Ammon's horn (tissue), 1 donor: ENCODE measurements around the gene DGKI.
"Not testable (repeated sequence)": the region's sequence is repeated elsewhere in the genome, so short reads cannot be mapped to it uniquely, and the experiment has no call there.

Experiments used
- DNase-seq: peaks from one replicate; pipeline ENCODE4 v3.0.0-alpha.2; 2016; ENCODE audit warnings: low spot score

Gene DGKI

DNA sequence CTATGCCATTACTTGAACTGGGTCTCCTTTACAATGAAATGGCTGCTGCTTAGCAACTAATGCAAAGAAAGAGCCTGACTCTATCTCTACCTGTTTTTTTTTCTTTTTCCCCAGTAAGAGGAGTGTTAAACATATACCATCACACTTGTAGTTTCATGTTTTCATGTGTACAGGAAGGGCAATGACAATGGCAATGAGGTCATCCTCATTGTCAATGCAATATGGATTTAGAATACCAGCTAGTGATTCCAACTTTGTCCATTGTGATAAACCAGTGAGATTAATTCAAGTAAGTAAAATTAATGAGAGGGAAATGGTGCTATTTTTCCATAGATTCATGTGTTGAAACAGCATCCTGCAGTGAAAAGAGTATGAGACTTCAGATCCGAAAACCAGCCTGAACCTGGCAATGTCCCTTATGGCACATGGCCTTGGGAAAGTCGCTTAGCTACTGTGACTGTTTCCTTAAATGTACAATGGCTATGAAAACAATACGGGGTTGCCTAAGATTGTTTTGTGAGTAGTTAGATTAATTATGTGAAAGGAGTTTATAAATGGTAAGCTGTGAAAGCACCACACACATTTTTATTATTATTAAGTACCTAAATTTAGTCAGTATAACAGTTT is 11.2 kb downstream of the DGKI start:
- DNase-seq, result no peak

DNA sequence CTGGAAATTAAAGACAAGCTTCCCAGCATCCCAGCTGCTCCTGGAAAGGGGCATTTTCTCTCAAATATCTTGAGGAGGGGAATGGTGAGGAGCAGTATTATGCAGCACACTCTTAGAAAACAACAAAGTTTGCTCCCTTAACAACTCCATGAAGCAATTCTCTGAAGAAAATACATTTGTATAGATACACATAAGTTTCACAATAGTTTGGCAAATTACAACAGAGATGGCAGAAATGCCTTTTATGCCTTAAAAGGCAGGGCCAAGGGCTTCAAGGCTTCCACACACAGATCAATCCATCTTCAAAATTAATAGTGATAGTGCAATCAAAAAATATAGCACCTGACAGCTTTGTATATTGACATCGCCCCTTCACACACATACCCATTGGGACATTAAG is 12.2 kb downstream of the DGKI start:
- no peak for DNase-seq

DNA sequence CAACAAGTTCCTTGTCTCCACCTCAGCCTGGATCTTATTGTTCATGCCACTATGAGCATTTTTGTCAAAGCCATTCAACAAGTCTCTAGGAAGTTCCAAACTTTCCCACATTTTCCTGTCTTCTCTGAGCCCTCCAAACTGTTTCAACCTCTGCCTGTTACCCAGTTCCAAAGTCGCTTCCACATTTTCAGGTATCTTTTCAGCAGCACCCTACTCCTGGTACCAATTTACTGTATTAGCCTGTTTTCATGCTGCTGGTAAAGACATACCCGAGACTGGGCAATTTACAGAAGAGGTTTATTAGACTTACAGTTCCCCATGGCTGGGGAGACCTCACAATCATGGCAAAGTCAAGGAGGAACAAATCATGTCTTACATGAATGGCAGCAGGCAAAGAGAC is 13.8 kb downstream of the DGKI start:
- DNase-seq, result not testable (repeated sequence)

DNA sequence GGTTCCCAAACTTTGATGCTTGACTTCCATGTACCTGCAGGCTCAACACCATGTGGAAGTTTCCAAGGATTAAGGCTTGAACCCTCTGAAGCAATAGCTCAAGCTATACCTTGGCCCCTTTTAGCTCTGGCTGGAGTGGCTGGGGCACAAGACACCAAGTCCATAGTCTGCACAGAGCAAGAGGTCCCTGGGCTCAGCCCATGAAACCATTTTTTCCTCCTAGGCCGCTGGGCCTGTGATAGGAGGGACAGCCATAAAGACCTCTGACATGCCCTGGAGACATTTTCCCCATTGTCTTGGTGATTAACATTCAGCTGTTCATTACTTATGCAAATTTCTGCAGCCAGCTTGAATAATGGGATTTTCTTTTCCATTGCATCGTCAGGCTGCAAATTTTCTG is 14.4 kb downstream of the DGKI start:
- DNase-seq, result no peak

DNA sequence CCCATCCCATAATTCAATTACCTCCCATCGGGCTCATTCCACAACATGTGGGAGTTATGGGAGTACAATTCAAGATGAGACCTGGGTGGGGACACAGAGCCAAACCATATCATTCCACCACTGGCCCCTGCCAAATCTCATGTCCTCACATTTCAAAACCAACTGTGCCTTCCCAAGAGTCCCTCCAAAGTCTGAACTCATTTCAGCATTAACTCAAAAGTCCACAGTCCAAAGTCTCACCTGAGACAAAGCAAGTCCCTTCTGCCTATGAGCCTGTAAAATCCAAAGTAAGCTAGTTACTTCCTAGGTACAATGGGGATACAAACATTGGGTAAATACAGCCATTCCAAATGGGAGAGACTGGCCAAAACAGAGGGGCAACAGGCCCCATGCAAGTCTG is 15.2 kb downstream of the DGKI start:
- not testable (repeated sequence) for DNase-seq

DNA sequence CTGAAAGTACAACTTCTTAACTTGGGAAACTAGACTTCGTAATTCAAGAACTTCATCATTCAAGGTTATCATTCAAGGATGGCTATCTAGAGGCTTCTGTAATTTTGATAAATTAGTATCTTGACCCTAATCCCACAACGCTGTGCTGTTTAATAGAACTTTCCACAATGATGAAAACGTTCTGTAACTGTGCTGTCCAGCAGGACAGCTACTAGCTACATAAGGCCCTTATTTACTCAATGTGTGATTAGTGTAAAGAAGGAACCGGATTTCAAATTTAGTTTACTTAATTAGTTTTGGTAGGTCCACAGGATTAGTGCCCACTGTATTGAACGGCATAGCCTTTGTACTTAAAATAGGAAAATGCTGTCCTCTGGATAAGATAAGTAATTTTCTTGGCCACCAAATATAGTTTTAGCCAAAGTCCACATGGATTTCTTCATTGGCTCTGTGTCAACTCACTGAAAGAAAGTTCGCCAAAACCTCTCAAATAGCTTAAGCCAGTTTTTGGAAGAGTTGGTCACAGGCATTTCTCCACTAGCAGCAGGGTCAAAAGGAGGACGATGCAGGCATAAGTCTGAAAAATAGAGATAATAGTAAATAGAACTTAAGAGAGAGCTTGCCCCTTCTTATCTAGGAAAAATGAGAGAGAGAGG is 17.3 kb downstream of the DGKI start:
- DNase-seq, result no peak

DNA sequence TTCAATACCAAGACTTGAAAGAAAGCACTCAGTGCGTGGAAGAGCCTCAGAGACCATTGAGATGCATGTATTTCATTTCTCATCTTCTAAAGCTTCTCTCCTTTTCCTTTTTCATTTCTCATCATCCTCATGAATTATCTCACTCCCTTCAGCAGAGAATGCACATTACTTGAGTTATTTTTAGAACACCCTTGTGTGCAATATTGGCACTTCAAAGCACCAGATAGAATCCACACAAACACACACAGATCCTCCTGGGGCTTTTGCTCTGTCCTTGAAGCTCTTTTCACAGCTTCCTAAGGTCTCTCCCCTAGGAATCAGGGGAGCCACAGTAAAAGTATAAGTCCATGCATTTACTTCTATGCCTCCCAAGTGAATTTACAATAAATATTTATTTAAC is 18.3 kb downstream of the DGKI start:
- no peak for DNase-seq

DNA sequence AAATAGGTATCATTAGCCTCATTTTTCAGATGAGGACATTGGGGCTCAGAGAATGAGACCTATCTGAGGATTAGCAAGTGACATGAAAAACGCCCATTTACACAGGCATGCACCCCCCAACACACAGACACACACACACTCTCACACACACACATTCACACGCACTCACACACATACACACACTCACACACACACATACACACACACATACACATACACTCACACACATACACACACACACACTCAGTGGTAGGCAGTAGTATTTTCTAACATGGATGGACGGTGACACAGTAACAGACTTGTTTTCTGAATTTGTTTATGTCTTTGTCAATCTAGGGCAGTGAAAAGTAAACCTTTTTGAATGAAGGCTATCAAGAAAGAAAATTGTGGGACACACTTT is 21.3 kb downstream of the DGKI start:
- DNase-seq, result no peak

DNA sequence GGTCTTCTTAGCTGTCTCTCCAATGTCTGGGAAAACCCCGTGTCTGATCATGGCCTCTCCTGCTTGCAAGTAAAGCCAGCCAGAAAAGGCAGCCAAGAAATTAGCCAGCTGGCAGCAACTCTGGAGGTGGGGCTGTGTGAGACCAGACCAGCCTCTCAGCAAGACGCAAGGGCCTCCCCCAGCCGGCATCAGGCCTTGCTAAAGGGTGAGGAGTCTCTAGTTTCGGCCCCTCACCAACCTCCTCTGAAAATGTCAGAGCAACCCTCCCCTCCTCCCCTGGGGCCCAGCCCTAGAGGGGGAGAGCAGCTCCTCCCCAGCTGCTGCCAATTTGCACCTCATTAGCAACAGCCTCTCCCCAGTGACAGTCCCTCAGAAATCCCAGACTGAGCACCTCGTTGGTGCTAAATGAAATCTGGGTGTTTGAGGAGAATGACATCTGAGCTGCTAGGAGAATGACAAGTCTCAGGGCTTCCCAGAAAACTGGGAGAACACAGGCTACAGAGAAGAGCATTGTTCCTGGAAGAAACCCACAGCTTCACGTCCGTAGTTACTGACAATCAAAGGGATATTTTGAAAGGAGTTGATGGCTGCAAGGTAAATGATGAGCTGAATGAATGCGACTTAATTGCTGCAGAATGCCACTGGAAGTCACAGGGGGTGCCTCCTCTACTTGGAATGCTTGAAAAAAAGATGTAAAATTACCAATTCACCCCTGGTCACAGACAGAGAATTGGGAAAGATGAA is 25.9 kb downstream of the DGKI start:
- peak; percentile 45 for DNase-seq

DNA sequence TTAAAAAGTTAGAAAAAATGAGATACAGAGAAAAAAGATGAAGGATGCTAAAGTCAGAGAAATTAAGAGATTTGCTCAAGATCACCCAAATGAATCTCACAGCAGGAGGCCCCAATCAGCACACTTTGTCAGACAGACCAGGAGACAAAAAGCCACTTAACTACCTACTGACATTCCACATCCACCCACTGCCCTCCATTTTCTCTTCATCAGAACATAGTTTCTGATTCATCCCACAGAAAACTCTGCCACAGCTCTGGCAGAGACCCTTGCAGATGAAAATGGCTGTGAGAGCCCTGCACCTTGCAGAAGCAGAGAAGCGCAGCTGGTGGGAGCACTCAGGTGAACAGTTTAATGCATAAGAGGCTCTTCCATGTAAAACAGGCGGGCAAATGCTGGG is 26.6 kb downstream of the DGKI start:
- DNase-seq, result no peak

DNA sequence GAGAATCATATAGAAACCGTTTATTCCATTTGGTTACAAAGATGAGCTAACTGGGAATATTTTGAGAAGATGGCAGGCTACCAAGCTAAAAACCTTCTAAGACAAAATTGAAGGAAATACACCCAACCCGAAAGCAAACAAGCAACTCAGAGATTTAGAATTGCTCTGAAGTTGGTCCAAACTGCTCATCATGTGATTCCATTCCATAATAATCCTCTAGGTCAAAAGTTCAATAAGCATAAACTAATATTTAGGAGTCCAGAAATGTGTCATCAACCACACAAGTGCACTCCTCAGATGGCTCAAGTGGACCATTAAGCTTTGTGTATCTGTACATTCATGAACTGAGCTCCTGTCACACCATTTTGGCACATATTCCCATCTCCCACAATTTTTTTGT is 28.7 kb downstream of the DGKI start:
- DNase-seq, result no peak

DNA sequence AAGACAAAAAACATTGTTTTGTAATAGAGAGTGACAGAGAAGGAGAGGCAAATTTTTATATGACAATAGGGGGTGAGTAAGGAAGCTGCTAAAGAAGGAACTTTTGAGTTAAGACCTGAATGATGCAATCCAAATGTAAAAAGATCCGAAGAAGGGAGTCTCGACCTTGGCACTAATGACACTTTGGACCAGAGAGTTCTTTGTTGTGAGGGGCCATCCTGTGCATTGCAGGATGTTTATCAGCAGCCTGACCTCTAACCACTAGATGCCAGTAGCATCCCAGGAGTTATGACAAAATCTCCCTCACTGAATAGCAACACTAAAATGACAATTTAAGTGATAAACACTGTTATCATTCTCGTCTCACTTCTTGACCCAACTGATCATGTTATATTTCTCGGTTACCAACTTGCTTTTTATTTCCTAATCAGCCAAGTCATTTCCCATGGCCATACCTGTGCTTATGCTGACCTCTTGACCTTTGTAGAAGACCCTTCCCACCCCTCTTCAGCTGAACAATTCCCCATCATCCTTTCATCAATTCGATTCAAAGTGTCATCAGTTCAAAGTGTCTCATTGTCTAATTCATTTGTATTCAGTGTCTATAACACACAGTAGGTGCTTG is 30.0 kb downstream of the DGKI start:
- DNase-seq, result no peak

DNA sequence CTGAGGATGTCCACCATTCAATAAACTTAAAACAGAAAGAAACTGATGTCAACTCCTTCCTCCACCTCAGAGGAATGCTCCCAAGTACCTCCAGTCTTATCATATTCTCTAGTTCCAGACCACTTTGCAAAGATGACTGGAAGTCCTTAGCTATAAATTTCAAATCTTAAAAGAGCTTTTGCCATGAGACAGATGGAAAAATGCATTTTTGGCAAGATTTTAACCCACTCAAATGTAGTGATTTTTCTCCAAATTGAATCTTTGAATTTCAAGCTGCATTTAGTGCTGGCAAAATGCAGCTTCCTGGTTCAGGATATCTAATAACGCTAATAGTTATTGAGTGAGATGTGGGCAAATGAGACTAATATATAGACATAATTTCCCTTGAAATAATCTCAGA is 33.2 kb downstream of the DGKI start:
- DNase-seq, result no peak

DNA sequence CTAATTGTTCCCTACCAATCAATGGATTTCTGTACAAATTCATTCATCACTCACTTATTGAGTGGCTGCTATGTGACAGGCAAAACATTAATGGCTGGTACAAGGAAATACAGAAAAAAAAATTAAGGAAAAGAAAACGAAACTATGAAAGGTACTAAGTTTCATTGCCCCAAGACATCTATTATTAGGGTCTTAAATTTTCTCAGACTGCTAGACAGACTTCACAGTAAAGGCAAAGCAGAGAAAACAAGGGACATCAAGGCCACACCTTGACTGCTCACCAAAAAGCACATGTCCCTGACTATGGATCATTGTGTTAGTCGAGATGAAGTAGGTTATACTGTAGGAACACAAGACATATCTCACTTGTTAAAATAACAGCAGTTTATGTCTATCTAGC is 36.5 kb downstream of the DGKI start:
- no peak for DNase-seq

DNA sequence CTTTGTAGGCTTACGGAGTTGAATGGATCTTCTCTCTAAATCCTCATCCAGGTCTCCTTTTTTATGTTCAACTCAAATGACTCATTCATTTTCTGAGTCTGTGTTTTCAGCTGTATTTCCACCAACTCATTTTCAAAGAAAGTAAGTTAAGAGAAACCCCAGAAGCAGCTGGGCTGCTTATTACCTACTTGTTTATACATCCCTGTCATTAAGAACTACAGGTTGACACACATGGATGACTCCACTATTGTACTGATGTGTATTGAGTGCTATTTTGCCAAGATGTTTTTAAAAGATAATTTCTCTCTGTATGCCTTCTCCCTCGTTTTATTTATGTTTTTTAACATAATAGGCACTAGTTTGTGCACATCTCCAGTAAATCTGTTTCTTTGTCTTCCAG is 41.9 kb downstream of the DGKI start:
- no peak for DNase-seq

DNA sequence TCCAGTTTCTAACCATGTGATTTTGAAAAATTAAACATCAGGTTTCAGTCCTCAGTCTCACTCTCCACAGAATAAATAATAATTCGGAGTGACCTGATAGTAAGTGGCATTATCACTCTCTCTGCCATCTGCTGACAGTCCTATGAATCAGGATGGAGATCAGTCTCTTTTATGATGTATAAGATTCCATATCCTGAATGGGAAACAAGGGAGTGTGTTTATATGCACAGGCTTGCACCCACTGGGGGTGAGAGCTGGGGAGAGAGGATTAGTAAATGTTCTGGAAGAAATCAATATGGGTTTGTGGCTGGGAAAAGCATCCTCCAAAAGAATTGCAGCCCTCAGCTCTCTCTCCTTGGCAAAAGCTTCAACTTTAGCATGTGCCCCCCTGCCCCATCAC is 45.3 kb downstream of the DGKI start:
- no peak for DNase-seq

DNA sequence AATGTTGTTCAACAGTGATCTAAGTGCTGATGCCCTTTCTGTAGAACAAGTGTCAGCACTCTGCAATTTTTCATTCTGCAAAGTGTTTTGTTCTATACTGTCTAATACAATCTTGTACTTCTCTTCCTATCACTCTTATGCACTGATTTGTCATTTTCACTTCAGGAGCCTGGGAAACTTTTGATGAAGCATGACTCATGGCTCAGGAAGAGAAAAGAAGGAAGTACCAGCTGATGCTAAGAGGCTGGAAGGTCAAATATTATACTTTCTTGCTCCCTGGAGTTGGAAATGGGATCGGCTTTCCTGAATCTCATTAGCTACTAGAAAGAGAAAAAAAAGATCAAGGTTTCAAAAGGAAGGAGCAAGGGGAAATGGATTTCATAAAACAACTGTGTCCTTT is 45.8 kb downstream of the DGKI start:
- no peak for DNase-seq

DNA sequence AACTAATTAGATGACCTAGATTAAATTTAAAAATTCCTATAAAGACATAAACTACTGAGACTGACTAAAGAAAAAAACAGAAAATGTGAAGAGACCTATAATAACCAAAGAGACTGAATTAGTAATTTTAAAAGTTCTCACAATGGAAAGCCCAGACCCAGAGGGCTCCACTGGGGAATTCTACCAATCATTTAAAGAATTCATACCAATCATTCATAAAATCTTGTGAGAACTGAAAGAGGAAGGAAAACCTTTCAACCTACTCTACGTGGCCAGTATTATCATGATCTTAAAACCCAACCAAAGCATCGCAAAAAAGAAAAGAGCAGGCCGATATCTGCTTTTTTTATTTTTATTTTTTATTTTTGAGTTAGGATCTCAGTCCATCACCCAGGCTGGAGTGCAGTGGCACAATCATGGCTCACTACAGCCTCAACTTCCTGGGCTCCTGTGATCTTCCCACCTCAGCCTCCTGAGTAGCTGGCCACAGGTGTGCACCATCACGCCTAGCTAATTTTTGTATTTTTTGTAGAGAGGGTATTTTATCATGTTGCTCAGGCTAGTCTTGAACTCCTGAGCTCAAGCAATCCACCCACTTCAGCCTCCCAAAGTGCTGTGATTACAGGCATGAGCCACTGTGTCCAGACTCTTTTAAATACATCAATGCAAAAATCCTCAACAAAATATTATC is 48.6 kb downstream of the DGKI start:
- no peak for DNase-seq

DNA sequence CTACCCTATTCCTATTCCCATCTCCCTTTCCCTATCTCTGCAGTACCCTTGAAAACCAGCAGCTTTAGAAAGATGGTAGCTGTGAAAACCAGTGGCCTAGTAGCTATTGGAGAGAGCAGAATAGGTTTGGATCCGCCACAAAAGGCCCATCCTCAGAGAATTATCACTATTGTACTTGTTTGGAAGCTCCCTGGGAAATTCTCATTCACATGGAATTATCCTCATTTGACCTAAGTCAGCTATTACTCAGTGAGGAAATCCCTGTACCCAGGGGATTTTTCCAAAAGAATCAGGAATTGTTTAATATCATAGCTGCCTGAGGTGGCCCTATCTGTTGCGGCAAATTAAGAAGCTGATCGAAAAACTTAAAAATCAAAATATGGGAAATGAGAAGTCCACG is 51.6 kb downstream of the DGKI start:
- no peak for DNase-seq

DNA sequence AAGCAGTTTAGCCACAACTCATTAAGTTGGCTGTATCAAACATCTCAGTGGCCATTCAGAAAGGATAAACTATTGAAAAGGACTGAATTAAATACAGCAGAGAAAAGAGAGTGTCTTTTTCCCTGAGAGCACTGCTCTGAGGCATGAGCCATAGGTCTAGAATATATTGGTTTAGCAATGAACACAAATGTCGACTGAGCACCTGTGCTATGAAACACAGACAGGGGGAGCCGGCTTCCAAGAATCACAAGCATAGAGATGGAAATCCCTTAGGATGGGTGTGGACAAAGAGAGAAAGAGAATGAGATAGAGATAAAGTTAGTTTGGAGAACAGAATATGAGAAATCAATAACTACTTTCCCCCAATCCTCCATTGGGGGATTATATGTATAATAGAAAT is 54.8 kb downstream of the DGKI start:
- no peak for DNase-seq

DNA sequence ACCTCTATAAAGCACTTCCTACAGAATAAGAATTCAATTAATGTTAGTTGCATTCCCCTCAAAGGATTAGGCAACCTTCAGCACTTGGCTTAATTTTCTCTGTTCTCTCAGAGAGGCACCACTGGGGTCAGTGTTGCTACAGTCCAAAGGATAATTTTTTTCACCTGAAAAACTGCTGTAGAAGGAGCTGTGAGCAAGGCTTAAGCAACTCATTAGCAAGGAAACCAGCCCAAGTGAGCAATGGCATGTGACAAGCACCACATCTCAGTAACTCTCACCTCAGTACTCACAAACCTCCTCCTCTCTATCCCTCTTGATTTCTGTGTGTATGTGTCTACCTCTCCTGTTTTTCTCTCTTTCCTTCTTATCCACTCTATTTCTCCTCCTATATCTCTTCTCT is 55.9 kb downstream of the DGKI start:
- no peak for DNase-seq

DNA sequence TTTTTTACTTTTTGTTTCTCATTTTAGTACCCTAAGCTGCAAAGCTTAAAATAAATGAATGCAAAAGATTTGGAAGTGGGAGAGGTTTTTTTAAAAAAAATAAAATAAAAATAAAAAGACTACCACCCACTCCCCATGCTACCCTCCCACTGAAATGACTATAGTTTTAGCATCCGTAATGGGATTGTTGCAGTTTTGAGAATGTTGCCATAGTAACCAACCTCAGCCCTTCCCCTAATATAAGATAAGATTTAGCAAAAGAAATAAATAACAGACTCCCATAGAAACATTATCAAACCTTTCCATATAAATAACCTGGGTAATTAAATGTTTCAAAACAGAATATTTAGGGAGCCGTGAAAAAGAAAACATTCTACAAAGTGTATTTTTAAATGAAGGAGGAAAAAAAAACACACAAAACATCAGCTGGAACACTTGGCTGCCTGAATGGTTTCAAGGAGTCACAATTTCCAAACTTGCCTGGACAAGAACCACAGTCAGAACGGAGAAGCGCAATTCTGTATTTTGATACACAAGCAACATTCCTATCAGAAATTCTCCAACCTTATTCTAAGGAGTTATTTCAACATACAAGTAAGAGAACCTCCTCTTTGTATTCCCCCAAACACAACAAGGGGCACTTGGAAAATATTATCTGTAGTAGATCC is 57.4 kb downstream of the DGKI start:
- no peak for DNase-seq
